Measurements from ENCODE around the gene NUP62CL.

- TF ChIP-seq, protein P1, sequence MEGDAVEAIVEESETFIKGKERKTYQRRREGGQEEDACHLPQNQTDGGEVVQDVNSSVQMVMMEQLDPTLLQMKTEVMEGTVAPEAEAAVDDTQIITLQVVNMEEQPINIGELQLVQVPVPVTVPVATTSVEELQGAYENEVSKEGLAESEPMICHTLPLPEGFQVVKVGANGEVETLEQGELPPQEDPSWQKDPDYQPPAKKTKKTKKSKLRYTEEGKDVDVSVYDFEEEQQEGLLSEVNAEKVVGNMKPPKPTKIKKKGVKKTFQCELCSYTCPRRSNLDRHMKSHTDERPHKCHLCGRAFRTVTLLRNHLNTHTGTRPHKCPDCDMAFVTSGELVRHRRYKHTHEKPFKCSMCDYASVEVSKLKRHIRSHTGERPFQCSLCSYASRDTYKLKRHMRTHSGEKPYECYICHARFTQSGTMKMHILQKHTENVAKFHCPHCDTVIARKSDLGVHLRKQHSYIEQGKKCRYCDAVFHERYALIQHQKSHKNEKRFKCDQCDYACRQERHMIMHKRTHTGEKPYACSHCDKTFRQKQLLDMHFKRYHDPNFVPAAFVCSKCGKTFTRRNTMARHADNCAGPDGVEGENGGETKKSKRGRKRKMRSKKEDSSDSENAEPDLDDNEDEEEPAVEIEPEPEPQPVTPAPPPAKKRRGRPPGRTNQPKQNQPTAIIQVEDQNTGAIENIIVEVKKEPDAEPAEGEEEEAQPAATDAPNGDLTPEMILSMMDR (IDR thresholded peaks at IDR 0.05 in 2 of 3, conservative IDR thresholded peaks at IDR 0.05 in 1 of 3; ENCODE audit: borderline replicate concordance in 1 of 3, insufficient read depth in 1 of 3, low read depth in 2 of 3, low read length in 2 of 3), result no peak
- no peak for TF ChIP-seq POLR2AphosphoS5 (IDR thresholded peaks at IDR 0.05; ENCODE audit: low read depth, low read length)
- no peak for TF ChIP-seq RAD21 (IDR thresholded peaks at IDR 0.05; ENCODE audit: low read depth)
These were observed 88.3 kb downstream of the NUP62CL start for GRCh38 chrX:107117993-107118321.

Data from HCT116 (cell line).